Naive thymus-derived CD4-positive, alpha-beta T cell (primary cell): ENCODE measurements around the gene COX6A1. TPM values are rescaled to one million over a fixed set of nuclear protein-coding genes. Genes with fewer than 3 reads are reported as not detected.

ENCODE experiments used
- ATAC-seq: fragments of 150-1000 bp; cut with Tn5 transposase; 2 replicates; pipeline ENCODE4 v1.10.0; 2021; ENCODE audit warnings: mild to moderate bottlenecking, moderate library complexity
- CTCF ChIA-PET: fragments of 350-600 bp; sonication (Branson Sonifier 250); formaldehyde crosslinking; loops from one replicate; lab custom pipeline; 2021; ENCODE audit warnings: antibody characterized with exemption; lab: Charles Lee
- POLR2A ChIA-PET: fragments of 350-600 bp; sonication (Branson Sonifier 250); formaldehyde crosslinking; loops from one replicate; lab custom pipeline; 2021; ENCODE audit warnings: antibody characterized with exemption, inconsistent platforms; lab: Charles Lee
- DNase-seq, 9 donors: peaks; one replicate each; pipeline versions ENCODE4 v3.0.0 to v3.0.0-alpha.2; 2020 to 2022; ENCODE audit warnings: mixed read lengths in 1 of 9
- H3K27ac ChIP-seq: one replicate; pipeline ENCODE4 v1.7.0; 2013; ENCODE audit warnings: mild to moderate bottlenecking, low read depth, low read length, moderate library complexity
- H3K27me3 ChIP-seq, 2 donors: one replicate each; pipeline ENCODE4 v1.7.0; 2013; ENCODE audit warnings: low read length in 2 of 2, mild to moderate bottlenecking in 2 of 2, moderate library complexity in 2 of 2; ENCODE audit not compliant: control insufficient read depth in 2 of 2, insufficient read depth in 2 of 2
- H3K36me3 ChIP-seq, 3 experiments: 1 replicate in 2 of 3; 2 replicates in 1 of 3; pipeline ENCODE4 v1.7.0; 2013; ENCODE audit warnings: low read length in 3 of 3, mild to moderate bottlenecking in 3 of 3, moderate library complexity in 1 of 3; ENCODE audit not compliant: insufficient read depth in 3 of 3, control insufficient read depth in 2 of 3
- H3K4me1 ChIP-seq, 2 donors: one replicate each; pipeline ENCODE4 v1.7.0; 2013; ENCODE audit warnings: low read length in 2 of 2, mild to moderate bottlenecking in 2 of 2, moderate library complexity in 1 of 2; ENCODE audit not compliant: control insufficient read depth in 2 of 2, insufficient read depth in 2 of 2
- H3K4me3 ChIP-seq: 2 replicates; pipeline ENCODE4 v1.7.0; 2013; ENCODE audit warnings: mild to moderate bottlenecking, low read length
- H3K9me3 ChIP-seq, 3 experiments: 1 replicate in 2 of 3; 2 replicates in 1 of 3; pipeline ENCODE4 v1.7.0; 2013; ENCODE audit warnings: low read length in 3 of 3; ENCODE audit not compliant: control insufficient read depth in 2 of 3
- H3K27ac Mint-ChIP-seq, 9 donors: one replicate each; pipeline ENCODE4 v1.8.0; 2020 to 2022; ENCODE audit warnings: mixed read lengths in 9 of 9, mild to moderate bottlenecking in 8 of 9, moderate library complexity in 5 of 9, inconsistent platforms in 2 of 9
- H3K27me3 Mint-ChIP-seq, 5 donors: one replicate each; pipeline ENCODE4 v1.8.0; 2021 to 2022; ENCODE audit warnings: mixed read lengths in 5 of 5, mild to moderate bottlenecking in 1 of 5
- H3K36me3 Mint-ChIP-seq, 5 donors: one replicate each; pipeline ENCODE4 v1.8.0; 2020 to 2022; ENCODE audit warnings: mixed read lengths in 5 of 5, mild to moderate bottlenecking in 3 of 5, inconsistent platforms in 1 of 5
- H3K4me1 Mint-ChIP-seq, 7 donors: one replicate each; pipeline ENCODE4 v1.8.0; 2020 to 2022; ENCODE audit warnings: mixed read lengths in 7 of 7, mild to moderate bottlenecking in 3 of 7, inconsistent platforms in 1 of 7
- H3K4me3 Mint-ChIP-seq, 10 donors: one replicate each; pipeline ENCODE4 v1.8.0; 2020 to 2022; ENCODE audit warnings: mild to moderate bottlenecking in 10 of 10, mixed read lengths in 10 of 10, moderate library complexity in 6 of 10, inconsistent platforms in 2 of 10
- H3K9me3 Mint-ChIP-seq, 11 donors: one replicate each; pipeline ENCODE4 v1.8.0; 2020 to 2022; ENCODE audit warnings: mixed read lengths in 11 of 11, mild to moderate bottlenecking in 4 of 11, inconsistent platforms in 1 of 11, moderate library complexity in 1 of 11
- intact Hi-C, 2 donors: fragments of 100-400 bp; cut with micrococcal nuclease; formaldehyde crosslinking; loops; one replicate each; pipeline ENCODE4 v1.15.1; 2023
- polyA plus RNA-seq, 2 donors: library from polyadenylated mRNA; unstranded; fragments of 300-500 nt; fragmentation: Illumina TruSeq; gene quantifications; one replicate each; pipeline ENCODE4 v1.2.3, GENCODE V29; 2021
- total RNA-seq, 6 experiments: library from RNA in 5 of 6; stranded (reverse) in 5 of 6; gene quantifications; 1 replicate in 5 of 6; 2 replicates in 1 of 6; pipeline ENCODE4 v1.2.3 and lab custom pipeline; 2021 to 2026

COX6A1 gene
- total RNA-seq (100 to 1,000 TPM; 118 to 270 (median 130) TPM), polyA plus RNA-seq (100 to 1,000 TPM; 648 to 782 TPM), total RNA-seq (lab: John Stamatoyannopoulos, UW) (14.1 reads per million, percentile 43 among the genes with 10 or more reads in this experiment)

DNA sequence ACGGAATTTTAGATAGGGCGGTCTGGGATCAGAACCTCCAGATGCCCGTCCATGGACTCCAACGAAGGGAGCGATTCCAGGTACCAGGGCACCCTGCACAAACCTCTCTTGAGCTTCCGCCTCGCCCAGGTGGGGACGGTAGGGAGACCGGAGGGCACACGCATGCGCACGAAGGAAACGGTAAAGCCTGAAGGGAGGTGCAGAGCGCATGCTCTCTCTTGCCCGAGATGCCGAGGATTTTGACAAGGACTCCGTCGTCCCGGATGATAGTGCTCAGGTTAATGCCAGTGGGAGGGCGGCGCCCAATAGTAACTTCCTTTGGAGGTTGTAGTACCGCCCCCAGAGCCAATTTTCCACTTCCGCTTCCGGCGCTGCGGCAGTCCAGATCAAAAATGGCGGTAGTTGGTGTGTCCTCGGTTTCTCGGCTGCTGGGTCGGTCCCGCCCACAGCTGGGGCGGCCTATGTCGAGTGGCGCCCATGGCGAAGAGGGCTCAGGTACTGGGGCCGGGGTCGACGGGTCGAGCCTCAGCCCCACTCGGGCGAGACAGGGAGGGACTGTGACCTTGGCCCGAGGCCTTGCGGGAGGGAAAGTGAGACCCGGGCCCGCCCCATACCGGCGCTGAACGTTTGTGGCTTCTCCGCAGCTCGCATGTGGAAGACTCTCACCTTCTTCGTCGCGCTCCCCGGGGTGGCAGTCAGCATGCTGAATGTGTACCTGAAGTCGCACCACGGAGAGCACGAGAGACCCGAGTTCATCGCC, at the start of gene COX6A1:
Gene COX6A1 (plus strand): TSS at position 379 of the 760 bp plus-strand sequence. CDS start 14 bp downstream, at position 393.
- H3K27me3 ChIP-seq, result no peaks in the 10 kb centered on the region
- peak within 1 kb of the TSS; percentile 87 to 100 (median 96) for H3K4me3 Mint-ChIP-seq
- ATAC-seq (peak; percentile 96), DNase-seq (peak; percentile 77 to 99 (median 96))
- ChIA-PET POLR2A (interaction anchor here (0.6 to 3.6 kb wide), 10 partner anchors 9 to 985 kb away, joined by 3 to 30 read pairs (median 4); partner anchors contain the start of genes C12orf43, DYNLL1, POP5 and RNU4-1), CTCF (interaction anchor here (0.6 to 1.6 kb wide), 3 partner anchors 12 to 29 kb away, joined by 3 to 7 read pairs (median 4); no protein-coding TSS in a partner anchor)
- H3K27me3 Mint-ChIP-seq, result peaks cover 0 to 4% (median 2%) of the 10 kb centered on the region in 5 donors
- peaks cover 15 to 20% of the 10 kb centered on the region in 2 donors for H3K4me1 ChIP-seq
- peaks cover 17 to 33% (median 30%) of the 10 kb centered on the region in 7 donors for H3K4me1 Mint-ChIP-seq
- peak within 1 kb of the TSS; percentile 83 for H3K27ac ChIP-seq
- H3K9me3 Mint-ChIP-seq, result peaks cover 0 to under 1% (median 0%) of the 10 kb centered on the region in 11 donors
- peaks cover 0 to 9% (median 0%) of the 10 kb centered on the region in 5 donors for H3K36me3 Mint-ChIP-seq
- H3K4me3 ChIP-seq, result peak within 1 kb of the TSS; percentile 63
- intact Hi-C loops, result loop anchor here (1.0 to 10.0 kb wide), 18 partner anchors 8 to 964 kb away; partner anchors contain the start of genes GATC (in 2 of the 2), RNF10 (in 2 of the 2), RPLP0 (in 2 of the 2) and SRSF9 (in 2 of the 2)
- H3K27ac Mint-ChIP-seq, result peak within 1 kb of the TSS; percentile 88 to 97 (median 93)
- H3K36me3 ChIP-seq, result peaks cover 0 to 12% (median 8%) of the 10 kb centered on the region in 3 experiments
- H3K9me3 ChIP-seq, result no peaks in the 10 kb centered on the region

DNA sequence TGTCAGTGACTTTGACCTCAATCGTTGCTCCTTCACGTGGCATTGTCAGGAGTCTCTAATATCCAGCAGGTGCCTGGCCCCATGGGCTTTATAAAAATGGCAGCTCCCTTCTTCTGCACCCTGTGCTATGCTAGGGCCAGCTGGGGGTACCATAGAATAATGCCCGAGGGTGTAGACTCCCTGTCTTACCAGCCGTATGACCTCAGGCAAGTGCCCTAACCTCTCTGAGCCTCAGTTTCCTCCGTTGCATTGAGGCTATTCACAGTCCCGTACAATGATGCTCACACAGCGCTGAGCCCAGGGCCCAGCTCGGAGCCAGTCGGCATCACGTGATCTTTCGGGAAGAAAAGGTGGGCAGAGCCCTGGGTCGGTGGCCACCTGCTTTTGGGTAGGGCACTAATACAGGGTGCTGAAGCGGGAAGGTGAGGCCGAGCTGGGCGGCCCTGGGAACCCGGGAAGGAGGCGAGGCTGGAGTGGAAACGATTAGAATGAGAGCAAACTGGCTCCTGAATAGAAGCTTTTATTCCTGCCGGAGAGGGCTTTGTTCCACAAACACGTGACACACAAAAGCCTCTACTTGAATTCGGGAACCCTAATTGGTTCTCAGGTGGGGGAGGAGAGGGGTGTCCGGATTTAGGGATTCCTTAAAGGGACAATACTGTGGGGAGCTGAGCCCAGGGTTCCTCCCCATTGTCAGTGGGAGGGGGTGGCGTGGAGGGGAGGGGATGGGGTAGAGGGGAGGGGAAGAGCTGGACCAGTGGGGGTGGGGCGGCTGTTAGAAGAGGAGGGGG, 49.0 kb upstream of the COX6A1 start:
- DNase-seq, result no peak
- ATAC-seq, result no peak
- H3K27me3 Mint-ChIP-seq, result peaks cover 21 to 53% (median 39%) of the 10 kb centered on the region in 5 donors
- H3K36me3 ChIP-seq, result no peaks in the 10 kb centered on the region
- peaks cover 0 to 6% (median 0%) of the 10 kb centered on the region in 11 donors for H3K9me3 Mint-ChIP-seq
- H3K4me1 Mint-ChIP-seq, result peaks cover 0 to 14% (median 0%) of the 10 kb centered on the region in 7 donors
- intact Hi-C loops, result no loop called here
- POLR2A ChIA-PET, result interaction anchor here (0.6 kb wide), 1 partner anchor 209 kb away, joined by 3 read pairs; no protein-coding TSS in a partner anchor
- no peaks in the 10 kb centered on the region for H3K27me3 ChIP-seq
- H3K27ac Mint-ChIP-seq, result no peak overlapping the region
- H3K9me3 ChIP-seq, result no peaks in the 10 kb centered on the region
- no peaks in the 10 kb centered on the region for H3K36me3 Mint-ChIP-seq
- CTCF ChIA-PET, result no interaction called here
- H3K4me1 ChIP-seq, result no peaks in the 10 kb centered on the region
- peak overlapping the region in 1 of 10 donors; percentile 1 for H3K4me3 Mint-ChIP-seq
- no peak overlapping the region for H3K27ac ChIP-seq
- no peak overlapping the region for H3K4me3 ChIP-seq

DNA sequence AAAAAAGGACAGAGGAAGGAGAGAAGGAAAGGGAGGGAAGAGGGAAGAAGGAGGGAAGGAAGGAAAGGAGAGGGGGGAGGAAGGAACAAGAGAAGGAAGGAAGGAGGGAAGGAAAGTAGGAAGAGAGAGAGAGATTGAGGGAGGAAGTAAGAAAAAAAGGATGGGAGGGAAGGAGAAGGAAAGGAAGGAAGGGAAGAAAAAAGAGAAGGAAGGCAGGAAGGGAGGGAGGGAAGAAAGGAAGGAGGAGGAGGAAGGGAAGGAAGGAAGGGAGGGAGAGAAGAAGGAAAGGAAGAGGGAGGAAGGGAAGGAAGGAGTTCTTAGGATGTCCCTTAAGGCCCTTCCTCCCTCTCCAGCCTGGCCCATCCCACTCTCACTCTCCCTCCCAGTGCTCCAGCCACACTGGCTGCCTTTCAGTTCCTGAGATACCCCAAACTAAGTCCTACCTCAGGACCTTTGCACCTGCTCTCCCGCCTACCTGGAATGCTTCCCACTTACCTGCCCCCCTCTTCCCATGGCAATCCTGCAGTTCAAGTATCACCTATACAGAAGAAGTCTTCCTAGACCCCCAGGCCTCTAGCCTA, 47.3 kb upstream of the COX6A1 start:
- DNase-seq (no peak), ATAC-seq (no peak)
- CTCF ChIA-PET, result no interaction called here
- Histone ChIP-seq H3K27me3 (no peaks in the 10 kb centered on the region), H3K36me3 (no peaks in the 10 kb centered on the region), H3K9me3 (no peaks in the 10 kb centered on the region), H3K4me3 (no peak overlapping the region), H3K4me1 (no peaks in the 10 kb centered on the region), H3K27ac (no peak overlapping the region)
- Mint-ChIP-seq H3K36me3 (no peaks in the 10 kb centered on the region), H3K4me1 (peaks cover 0 to 16% (median 0%) of the 10 kb centered on the region in 7 donors), H3K9me3 (peaks cover 0 to 6% (median 0%) of the 10 kb centered on the region in 11 donors), H3K27me3 (peaks cover 24 to 52% (median 36%) of the 10 kb centered on the region in 5 donors), H3K27ac (no peak overlapping the region), H3K4me3 (no peak overlapping the region)
- intact Hi-C loops, result no loop called here
- POLR2A ChIA-PET, result no interaction called here

DNA sequence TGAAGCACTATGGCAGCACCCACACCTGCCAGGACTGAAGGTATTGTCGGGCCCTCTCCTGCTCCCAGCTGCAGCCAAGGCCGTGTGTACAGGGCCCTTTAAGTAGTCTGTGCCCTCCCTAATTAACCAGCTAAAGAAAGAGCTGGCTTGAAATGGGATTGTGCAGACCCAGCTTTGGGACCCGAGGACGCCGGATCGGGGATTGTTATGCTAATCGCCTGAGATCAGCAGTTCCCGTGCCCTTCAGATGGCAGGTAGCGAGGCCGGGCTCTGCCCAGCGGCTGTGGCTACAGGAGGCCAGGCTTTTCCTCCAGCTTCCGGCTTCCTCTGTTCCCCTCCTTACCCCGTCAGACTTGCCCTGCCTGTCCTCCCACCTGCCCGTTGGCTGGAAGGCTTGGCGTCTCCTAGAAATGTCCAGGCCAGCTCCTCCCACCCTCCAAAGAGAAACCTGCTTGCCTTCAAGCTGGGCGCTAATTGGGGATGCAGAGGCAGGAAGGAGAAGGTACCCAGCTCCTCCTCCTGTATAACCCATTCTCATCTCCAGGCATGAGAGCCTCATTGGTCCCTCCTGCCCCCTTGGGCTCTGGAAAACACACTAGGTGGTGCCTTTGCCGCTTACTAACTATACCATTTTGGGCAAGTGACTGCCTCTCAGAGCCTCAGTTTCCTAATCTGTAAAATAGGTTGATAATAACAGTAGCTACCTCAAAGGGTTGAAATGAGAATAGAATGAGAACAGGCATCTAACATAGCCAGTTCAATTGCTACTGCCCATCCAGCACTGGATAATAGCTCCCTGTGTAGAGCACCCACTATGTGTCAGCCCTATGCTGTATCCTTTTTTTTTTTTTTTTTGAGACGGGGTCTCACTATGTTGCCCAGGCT, 43.2 kb upstream of the COX6A1 start:
- Mint-ChIP-seq H3K4me1 (peaks cover 0 to 7% (median 0%) of the 10 kb centered on the region in 7 donors), H3K27ac (no peak overlapping the region), H3K27me3 (peaks cover 16 to 38% (median 24%) of the 10 kb centered on the region in 5 donors), H3K4me3 (no peak overlapping the region), H3K36me3 (no peaks in the 10 kb centered on the region), H3K9me3 (peaks cover 0 to 4% (median 0%) of the 10 kb centered on the region in 11 donors)
- Histone ChIP-seq H3K36me3 (no peaks in the 10 kb centered on the region), H3K9me3 (no peaks in the 10 kb centered on the region), H3K4me1 (no peaks in the 10 kb centered on the region), H3K27me3 (peaks cover 0 to 5% of the 10 kb centered on the region in 2 donors), H3K4me3 (no peak overlapping the region), H3K27ac (no peak overlapping the region)
- ChIA-PET CTCF (no interaction called here), POLR2A (no interaction called here)
- intact Hi-C loops, result no loop called here
- no peak for DNase-seq
- ATAC-seq, result no peak

DNA sequence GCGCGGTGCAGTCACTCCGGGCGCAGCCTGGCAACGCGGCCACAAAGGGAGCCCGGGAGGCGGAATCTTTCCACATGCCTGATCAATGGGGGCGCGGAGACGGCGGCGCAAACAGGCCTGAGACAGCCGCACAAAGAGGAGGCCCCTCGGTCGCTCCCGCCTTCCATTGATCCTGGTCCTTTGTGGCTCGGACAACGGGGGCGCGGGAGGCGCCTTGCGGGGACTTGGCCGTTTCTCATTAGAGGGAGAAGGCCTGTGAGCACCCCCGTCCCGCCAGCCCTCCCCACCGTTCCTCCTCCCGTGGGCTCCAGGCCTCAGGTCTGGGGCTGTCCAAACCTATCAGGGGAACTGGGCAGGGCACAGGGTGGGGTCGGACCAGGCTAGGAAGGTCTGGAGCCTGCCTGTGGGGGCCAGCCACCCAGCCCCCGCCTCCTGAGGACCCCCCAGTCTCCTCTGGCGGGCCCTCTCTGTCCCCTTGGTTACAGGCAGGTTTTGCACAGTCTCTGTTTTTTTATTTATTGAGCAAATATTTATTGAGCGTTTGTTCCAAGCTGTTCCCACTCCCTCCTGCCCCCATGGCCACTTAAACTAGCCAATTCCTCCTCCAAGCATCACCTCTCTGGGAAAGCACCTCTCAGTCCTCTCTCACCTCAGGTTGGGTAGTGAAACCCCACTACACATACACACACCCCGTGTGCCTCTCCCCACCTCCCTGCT, 39.9 kb upstream of the COX6A1 start:
- Mint-ChIP-seq H3K36me3 (no peaks in the 10 kb centered on the region), H3K27me3 (peaks cover 16 to 42% (median 31%) of the 10 kb centered on the region in 5 donors), H3K9me3 (no peaks in the 10 kb centered on the region), H3K27ac (no peak overlapping the region), H3K4me3 (no peak overlapping the region), H3K4me1 (peaks cover 0 to 2% (median 0%) of the 10 kb centered on the region in 7 donors)
- no peak for ATAC-seq
- Histone ChIP-seq H3K4me1 (no peaks in the 10 kb centered on the region), H3K36me3 (no peaks in the 10 kb centered on the region), H3K4me3 (no peak overlapping the region), H3K9me3 (no peaks in the 10 kb centered on the region), H3K27me3 (peaks cover 0 to 5% of the 10 kb centered on the region in 2 donors), H3K27ac (no peak overlapping the region)
- intact Hi-C loops, result no loop called here
- DNase-seq, result no peak
- POLR2A ChIA-PET, result no interaction called here
- CTCF ChIA-PET, result no interaction called here
